Prostate gland (tissue), 2 donors: ENCODE data around the gene RRP8.

Source experiments
- POLR2A ChIP-seq: fragments of 450-650 bp; IDR thresholded peaks from one replicate; pipeline ENCODE4 v1.6.1; 2016; ENCODE audit warnings: antibody characterized with exemption, mild to moderate bottlenecking
- POLR2AphosphoS5 ChIP-seq: sonication (generic); formaldehyde crosslinking; IDR thresholded peaks from one replicate; pipeline ENCODE4 v1.6.1; 2017; ENCODE audit warnings: antibody characterized with exemption
- TF ChIP-seq, protein P1 (sequence below), 4 experiments: fragments of 200-600 bp in 2 of 4; fragments of 450-650 bp in 2 of 4; sonication (generic) in 2 of 4; IDR thresholded peaks; 1 replicate in 3 of 4; 2 replicates in 1 of 4; pipeline ENCODE4 v1.5.1; 2016 to 2019; ENCODE audit warnings: antibody characterized with exemption in 4 of 4, mild to moderate bottlenecking in 2 of 4, moderate library complexity in 2 of 4

DNA sequence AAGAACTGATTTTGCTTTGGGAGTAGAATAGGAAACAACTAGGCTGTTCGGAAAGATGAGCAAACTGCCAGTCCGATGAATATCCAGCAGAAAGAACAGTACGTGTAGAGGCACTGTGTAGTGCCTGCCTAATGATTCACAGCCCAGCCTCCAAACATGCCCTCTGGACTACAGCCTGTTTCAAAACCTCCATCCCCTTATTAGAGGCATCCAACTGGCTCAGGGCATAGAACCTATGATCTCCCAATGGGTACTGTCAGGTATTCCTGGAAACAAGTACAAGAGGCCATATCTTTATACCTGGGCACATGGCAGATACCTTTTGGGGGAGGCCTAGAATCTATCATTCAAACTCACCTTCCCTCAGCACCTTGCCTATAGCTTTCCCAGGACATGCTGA is 4.9 kb downstream of the RRP8 start:
- TF ChIP-seq POLR2A (no peak), POLR2AphosphoS5 (no peak)
- TF ChIP-seq, protein P1, sequence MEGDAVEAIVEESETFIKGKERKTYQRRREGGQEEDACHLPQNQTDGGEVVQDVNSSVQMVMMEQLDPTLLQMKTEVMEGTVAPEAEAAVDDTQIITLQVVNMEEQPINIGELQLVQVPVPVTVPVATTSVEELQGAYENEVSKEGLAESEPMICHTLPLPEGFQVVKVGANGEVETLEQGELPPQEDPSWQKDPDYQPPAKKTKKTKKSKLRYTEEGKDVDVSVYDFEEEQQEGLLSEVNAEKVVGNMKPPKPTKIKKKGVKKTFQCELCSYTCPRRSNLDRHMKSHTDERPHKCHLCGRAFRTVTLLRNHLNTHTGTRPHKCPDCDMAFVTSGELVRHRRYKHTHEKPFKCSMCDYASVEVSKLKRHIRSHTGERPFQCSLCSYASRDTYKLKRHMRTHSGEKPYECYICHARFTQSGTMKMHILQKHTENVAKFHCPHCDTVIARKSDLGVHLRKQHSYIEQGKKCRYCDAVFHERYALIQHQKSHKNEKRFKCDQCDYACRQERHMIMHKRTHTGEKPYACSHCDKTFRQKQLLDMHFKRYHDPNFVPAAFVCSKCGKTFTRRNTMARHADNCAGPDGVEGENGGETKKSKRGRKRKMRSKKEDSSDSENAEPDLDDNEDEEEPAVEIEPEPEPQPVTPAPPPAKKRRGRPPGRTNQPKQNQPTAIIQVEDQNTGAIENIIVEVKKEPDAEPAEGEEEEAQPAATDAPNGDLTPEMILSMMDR (IDR thresholded peaks at IDR 0.05), result no peak
